NB4 (cell line): ENCODE measurements around the gene NFE2L1.

Experiments
- MYC ChIP-seq: IDR thresholded peaks from 2 replicates; pipeline ENCODE4 v1.6.1; 2011; ENCODE audit warnings: low read depth, low read length
- POLR2A ChIP-seq: IDR thresholded peaks from 2 replicates; pipeline ENCODE4 v1.6.1; 2011; ENCODE audit warnings: mild to moderate bottlenecking; ENCODE audit not compliant: insufficient read length; ENCODE audit errors: extremely low read depth

DNA sequence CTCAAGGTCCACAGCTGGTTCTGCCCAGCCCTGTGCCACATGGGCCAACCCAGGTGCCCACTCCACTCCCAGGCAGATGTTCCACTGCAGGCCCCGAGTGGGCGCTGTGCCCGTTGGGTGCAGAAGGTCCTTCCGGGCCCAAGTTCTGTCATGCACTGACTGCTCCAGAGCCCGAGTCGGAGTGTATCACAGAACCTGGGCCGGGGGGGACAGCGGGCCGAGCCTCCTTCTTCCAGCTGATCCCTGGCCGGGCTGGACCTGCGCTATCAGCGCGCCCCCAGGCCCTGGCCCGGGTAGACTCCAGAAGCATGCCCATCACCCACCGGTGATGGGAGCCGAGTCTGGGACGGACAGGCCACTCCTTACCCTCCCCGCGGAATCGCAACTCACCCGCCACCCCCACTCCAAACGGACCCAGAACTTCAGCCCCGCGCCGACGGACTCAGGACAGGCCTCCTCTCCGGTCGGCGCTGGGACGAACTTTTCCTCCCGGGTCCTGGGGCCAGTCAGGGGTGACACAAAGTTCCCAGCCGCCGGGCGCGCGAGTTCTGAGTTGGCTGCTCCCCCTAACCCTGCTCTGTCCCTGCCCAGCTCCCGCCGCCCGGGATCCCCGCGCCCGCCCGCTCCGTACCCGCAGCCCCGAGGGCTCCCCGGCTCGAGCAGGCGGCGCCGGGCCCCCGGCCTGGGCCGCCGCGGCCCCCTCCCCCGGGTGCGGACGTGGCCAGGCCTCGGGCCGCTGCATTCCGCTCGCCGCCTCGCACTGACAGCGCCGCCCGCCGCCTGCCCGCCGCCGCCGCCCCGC is 10.9 kb upstream of the NFE2L1 start, which contains the start of gene COPZ2:
- TF ChIP-seq POLR2A, result no peak
- no peak for TF ChIP-seq MYC
